ENCODE data around the gene UBE3B.

DNA sequence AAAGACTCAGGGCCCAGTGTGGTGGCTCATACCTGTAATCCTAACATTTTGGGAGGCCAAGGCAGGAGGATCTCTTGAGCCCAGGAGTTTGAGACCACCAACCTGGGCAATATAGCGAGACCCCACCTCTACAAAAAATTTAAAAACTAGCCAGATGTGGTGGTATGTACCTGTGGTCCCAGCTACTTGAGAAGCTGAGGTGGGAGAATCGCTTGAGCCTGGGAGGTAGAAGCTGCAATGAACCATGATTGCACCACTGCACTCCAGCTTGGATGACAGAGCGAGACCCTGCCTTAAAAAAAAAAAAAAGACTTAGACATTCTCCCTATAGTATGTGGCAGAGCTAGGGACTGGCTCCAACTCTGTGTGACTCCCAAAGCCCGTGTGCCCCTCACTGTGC, 2.9 kb downstream of the UBE3B start:
- TF ChIP-seq, protein P1, sequence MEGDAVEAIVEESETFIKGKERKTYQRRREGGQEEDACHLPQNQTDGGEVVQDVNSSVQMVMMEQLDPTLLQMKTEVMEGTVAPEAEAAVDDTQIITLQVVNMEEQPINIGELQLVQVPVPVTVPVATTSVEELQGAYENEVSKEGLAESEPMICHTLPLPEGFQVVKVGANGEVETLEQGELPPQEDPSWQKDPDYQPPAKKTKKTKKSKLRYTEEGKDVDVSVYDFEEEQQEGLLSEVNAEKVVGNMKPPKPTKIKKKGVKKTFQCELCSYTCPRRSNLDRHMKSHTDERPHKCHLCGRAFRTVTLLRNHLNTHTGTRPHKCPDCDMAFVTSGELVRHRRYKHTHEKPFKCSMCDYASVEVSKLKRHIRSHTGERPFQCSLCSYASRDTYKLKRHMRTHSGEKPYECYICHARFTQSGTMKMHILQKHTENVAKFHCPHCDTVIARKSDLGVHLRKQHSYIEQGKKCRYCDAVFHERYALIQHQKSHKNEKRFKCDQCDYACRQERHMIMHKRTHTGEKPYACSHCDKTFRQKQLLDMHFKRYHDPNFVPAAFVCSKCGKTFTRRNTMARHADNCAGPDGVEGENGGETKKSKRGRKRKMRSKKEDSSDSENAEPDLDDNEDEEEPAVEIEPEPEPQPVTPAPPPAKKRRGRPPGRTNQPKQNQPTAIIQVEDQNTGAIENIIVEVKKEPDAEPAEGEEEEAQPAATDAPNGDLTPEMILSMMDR (IDR thresholded peaks at IDR 0.05), result no peak
- TF ChIP-seq EZH2phosphoT487 (IDR thresholded peaks at IDR 0.05), result no peak
- no peak for TF ChIP-seq EZH2 (IDR thresholded peaks at IDR 0.05)
